KMS-11 (cell line): Measurements from ENCODE around the gene EZH2.
A peak's percentile ranks its signal among the peaks of the same experiment; 100 is the strongest.

Experiments used
- H2AFZ ChIP-seq: fragments of 200-600 bp; sonication (generic); 2 replicates; pipeline ENCODE4 v1.6.1; 2016; ENCODE audit warnings: antibody characterized with exemption, mixed run types, low read depth
- H3K27ac ChIP-seq: fragments of 200-600 bp; sonication (generic); 2 replicates; pipeline ENCODE4 v1.6.1; 2016; ENCODE audit warnings: mild to moderate bottlenecking, mixed run types
- H3K27me3 ChIP-seq: fragments of 200-600 bp; sonication (generic); 2 replicates; pipeline ENCODE4 v1.6.1; 2017; ENCODE audit warnings: mild to moderate bottlenecking, low read depth, mixed run types, moderate library complexity; ENCODE audit not compliant: insufficient read depth
- H3K36me3 ChIP-seq: fragments of 200-600 bp; sonication (generic); 2 replicates; pipeline ENCODE4 v1.6.1; 2017; ENCODE audit warnings: mild to moderate bottlenecking, mixed run types; ENCODE audit not compliant: insufficient read depth
- H3K4me1 ChIP-seq: fragments of 200-600 bp; sonication (generic); 2 replicates; pipeline ENCODE4 v1.6.1; 2016; ENCODE audit warnings: mild to moderate bottlenecking, low read depth, mixed run types; ENCODE audit not compliant: poor library complexity, severe bottlenecking
- H3K4me2 ChIP-seq: fragments of 200-600 bp; sonication (generic); 2 replicates; pipeline ENCODE4 v1.7.0; 2016; ENCODE audit warnings: mild to moderate bottlenecking, mixed run types
- H3K4me3 ChIP-seq: fragments of 200-600 bp; sonication (generic); IDR thresholded peaks from 2 replicates; pipeline ENCODE4 v1.6.1; 2017; ENCODE audit warnings: low read depth, low read length, mixed read lengths; ENCODE audit not compliant: insufficient read depth
- H3K79me2 ChIP-seq: fragments of 200-600 bp; sonication (generic); 2 replicates; pipeline ENCODE4 v1.6.1; 2016; ENCODE audit warnings: low read depth, mixed run types; ENCODE audit not compliant: insufficient read depth
- H3K9ac ChIP-seq: fragments of 200-600 bp; sonication (generic); 2 replicates; pipeline ENCODE4 v1.6.1; 2016; ENCODE audit warnings: mild to moderate bottlenecking, mixed run types
- H4K20me1 ChIP-seq: fragments of 200-600 bp; sonication (generic); 2 replicates; pipeline ENCODE4 v1.6.1; 2016; ENCODE audit warnings: mild to moderate bottlenecking, mixed run types; ENCODE audit not compliant: insufficient read depth
- TF ChIP-seq, protein P1 (sequence below): fragments of 200-600 bp; sonication (generic); conservative IDR thresholded peaks from 2 replicates; pipeline ENCODE4 v1.6.1; 2017; ENCODE audit warnings: low read depth, mild to moderate bottlenecking, antibody characterized with exemption, low read length, moderate library complexity, mixed read lengths

EZH2 gene

DNA sequence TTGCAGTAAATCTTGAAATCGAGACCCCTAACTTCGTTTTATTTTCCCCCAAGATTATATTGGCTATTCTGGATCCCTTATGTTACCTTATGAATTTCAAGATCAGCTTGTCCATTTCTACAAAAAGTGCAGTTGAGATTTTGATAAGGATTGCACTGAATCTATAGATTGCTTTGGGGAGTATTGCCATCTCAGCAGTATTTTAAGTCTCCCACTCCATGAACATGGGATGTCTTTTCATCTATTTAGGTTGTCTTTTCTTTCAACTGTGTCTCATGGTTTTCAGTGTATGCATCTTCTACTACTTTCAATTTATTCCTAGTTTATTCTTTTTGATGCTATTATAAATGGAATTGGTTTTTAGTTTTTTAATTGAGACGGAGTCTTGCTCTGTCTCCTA is 89.6 kb downstream of the EZH2 start:
- H3K27me3 ChIP-seq, result no peaks in the 10 kb centered on the region
- peaks cover 70% of the 10 kb centered on the region for H3K36me3 ChIP-seq
- no peak overlapping the region for H3K4me3 ChIP-seq
- H3K9ac ChIP-seq, result no peak overlapping the region
- H3K79me2 ChIP-seq, result peaks cover 13% of the 10 kb centered on the region; the same call in 1 of the 2 replicates
- no peak overlapping the region for H2AFZ ChIP-seq
- H4K20me1 ChIP-seq, result no peaks in the 10 kb centered on the region
- no peak overlapping the region for H3K27ac ChIP-seq
- TF ChIP-seq, protein P1, sequence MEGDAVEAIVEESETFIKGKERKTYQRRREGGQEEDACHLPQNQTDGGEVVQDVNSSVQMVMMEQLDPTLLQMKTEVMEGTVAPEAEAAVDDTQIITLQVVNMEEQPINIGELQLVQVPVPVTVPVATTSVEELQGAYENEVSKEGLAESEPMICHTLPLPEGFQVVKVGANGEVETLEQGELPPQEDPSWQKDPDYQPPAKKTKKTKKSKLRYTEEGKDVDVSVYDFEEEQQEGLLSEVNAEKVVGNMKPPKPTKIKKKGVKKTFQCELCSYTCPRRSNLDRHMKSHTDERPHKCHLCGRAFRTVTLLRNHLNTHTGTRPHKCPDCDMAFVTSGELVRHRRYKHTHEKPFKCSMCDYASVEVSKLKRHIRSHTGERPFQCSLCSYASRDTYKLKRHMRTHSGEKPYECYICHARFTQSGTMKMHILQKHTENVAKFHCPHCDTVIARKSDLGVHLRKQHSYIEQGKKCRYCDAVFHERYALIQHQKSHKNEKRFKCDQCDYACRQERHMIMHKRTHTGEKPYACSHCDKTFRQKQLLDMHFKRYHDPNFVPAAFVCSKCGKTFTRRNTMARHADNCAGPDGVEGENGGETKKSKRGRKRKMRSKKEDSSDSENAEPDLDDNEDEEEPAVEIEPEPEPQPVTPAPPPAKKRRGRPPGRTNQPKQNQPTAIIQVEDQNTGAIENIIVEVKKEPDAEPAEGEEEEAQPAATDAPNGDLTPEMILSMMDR, result no peak
- no peak overlapping the region for H3K4me2 ChIP-seq
- peaks cover 18% of the 10 kb centered on the region for H3K4me1 ChIP-seq

- H3K4me1 ChIP-seq, result peaks cover 18% of the 10 kb centered on the region
- no peak overlapping the region for H2AFZ ChIP-seq
- TF ChIP-seq, protein P1, result no peak
- no peaks in the 10 kb centered on the region for H3K27me3 ChIP-seq
- peak overlapping the region; percentile 5; the same call in 1 of the 2 replicates for H3K27ac ChIP-seq
- no peak overlapping the region for H3K4me3 ChIP-seq
- H3K9ac ChIP-seq, result no peak overlapping the region
- peak overlapping the region; percentile 26; the same call in 1 of the 2 replicates for H3K4me2 ChIP-seq
- no peaks in the 10 kb centered on the region for H4K20me1 ChIP-seq
- peaks cover 75% of the 10 kb centered on the region for H3K36me3 ChIP-seq
- H3K79me2 ChIP-seq, result peaks cover 13% of the 10 kb centered on the region; the same call in 1 of the 2 replicates
Observed at GRCh38 chr7:148793590-148793989, 90.5 kb downstream of the EZH2 start.

DNA sequence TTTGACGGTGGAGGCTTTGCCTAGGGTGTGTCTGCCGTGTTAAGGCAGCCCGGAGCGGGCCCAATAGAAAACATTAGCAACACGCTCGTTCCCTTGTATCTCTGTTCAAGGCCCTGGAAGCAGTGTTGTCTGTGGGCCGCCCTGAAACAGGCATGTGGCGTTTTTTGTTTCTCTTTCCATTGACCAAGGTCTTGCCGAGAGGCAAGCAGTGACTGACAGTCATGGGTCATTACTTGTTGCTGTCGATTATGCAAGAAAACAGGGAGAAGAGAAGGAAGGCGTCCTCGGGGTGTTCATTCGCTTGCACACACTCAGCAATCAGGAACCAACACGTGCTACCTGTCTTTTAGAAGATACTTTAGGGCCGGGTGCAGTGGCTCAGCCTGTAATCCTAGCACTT is 92.5 kb downstream of the EZH2 start:
- peaks cover 71% of the 10 kb centered on the region for H3K36me3 ChIP-seq

DNA sequence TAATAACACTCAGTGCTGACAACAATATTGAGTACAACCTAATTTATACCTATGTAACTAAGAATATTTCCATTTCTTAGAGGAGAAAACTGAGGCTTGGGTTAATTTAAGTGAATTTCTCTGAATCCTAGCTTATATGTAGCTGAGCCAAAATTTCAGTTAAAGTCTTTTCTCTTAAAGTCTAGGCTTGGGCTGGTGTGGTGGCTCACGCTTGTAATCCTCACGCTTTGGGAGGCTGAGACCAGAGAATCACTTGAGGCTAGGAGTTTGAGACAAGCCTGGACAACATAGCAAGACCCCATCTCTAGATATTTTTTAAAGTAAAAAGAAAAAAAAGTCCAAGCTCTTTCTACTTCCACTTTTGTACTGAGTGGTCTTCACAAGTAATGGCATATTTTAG is 93.2 kb downstream of the EZH2 start:
- TF ChIP-seq, protein P1, result no peak
- H3K27me3 ChIP-seq, result no peaks in the 10 kb centered on the region
- no peak overlapping the region for H3K4me2 ChIP-seq
- no peak overlapping the region for H3K27ac ChIP-seq
- no peak overlapping the region for H3K9ac ChIP-seq
- peaks cover 67% of the 10 kb centered on the region for H3K36me3 ChIP-seq
- H3K4me3 ChIP-seq, result no peak overlapping the region
- peaks cover 5% of the 10 kb centered on the region; the same call in 1 of the 2 replicates for H3K79me2 ChIP-seq
- peaks cover 18% of the 10 kb centered on the region for H3K4me1 ChIP-seq
- H4K20me1 ChIP-seq, result no peaks in the 10 kb centered on the region
- H2AFZ ChIP-seq, result no peak overlapping the region

More for the DNA sequence above, 92.5 kb downstream of the EZH2 start:
- TF ChIP-seq, protein P1, result no peak
- no peak overlapping the region for H3K27ac ChIP-seq
- no peak overlapping the region for H3K9ac ChIP-seq
- no peak overlapping the region for H2AFZ ChIP-seq
- H3K27me3 ChIP-seq, result no peaks in the 10 kb centered on the region
- no peaks in the 10 kb centered on the region for H4K20me1 ChIP-seq
- no peak overlapping the region for H3K4me3 ChIP-seq
- H3K4me2 ChIP-seq, result no peak overlapping the region
- peaks cover 18% of the 10 kb centered on the region for H3K4me1 ChIP-seq
- H3K79me2 ChIP-seq, result peaks cover 12% of the 10 kb centered on the region; the same call in 1 of the 2 replicates
